Keratinocyte (primary cell): ENCODE results near the gene MACROH2A2. TPM values are rescaled to one million over a fixed set of nuclear protein-coding genes. Genes with fewer than 3 reads are reported as not detected.
A peak's percentile ranks its signal among the peaks of the same experiment; 100 is the strongest.

Experiments used
- DNase-seq: peaks from one replicate; pipeline ENCODE4 v3.0.0-alpha.2; 2011; ENCODE audit warnings: low read depth, missing footprints, low spot score
- FAIRE-seq: peaks from 2 replicates; lab custom pipeline; 2011; peaks lifted over from hg19 to GRCh38; lab: Jason Lieb, UNC
- H2AFZ ChIP-seq: 2 replicates; pipeline ENCODE4 v1.6.0; 2012; ENCODE audit warnings: low read length, control low read depth, inconsistent platforms; ENCODE audit not compliant: control insufficient read depth
- H3K27ac ChIP-seq: 2 replicates; pipeline ENCODE4 v1.5.1; 2011; ENCODE audit warnings: low read length; ENCODE audit not compliant: control insufficient read depth, insufficient read depth
- H3K27me3 ChIP-seq: 3 replicates; pipeline ENCODE4 v1.6.0; 2011; ENCODE audit warnings: low read length; ENCODE audit not compliant: control insufficient read depth, insufficient read depth; ENCODE audit errors: extremely low read depth
- H3K36me3 ChIP-seq, 2 experiments: 2 replicates in 1 of 2; 3 replicates in 1 of 2; pipeline ENCODE4 v1.5.1; 2011; ENCODE audit warnings: low read length in 2 of 2, mild to moderate bottlenecking in 1 of 2; ENCODE audit not compliant: control insufficient read depth in 2 of 2, insufficient read depth in 2 of 2; ENCODE audit errors: extremely low read depth in 1 of 2
- H3K4me1 ChIP-seq: 3 replicates; pipeline ENCODE4 v1.5.1; 2011; ENCODE audit warnings: low read length; ENCODE audit not compliant: control insufficient read depth, insufficient read depth; ENCODE audit errors: extremely low read depth
- H3K4me2 ChIP-seq: 3 replicates; pipeline ENCODE4 v1.6.0; 2011; ENCODE audit warnings: low read depth, low read length; ENCODE audit not compliant: control insufficient read depth, insufficient read depth; ENCODE audit errors: extremely low read depth
- H3K4me3 ChIP-seq, 3 experiments: fragments of 200-600 bp in 1 of 3; sonication (generic) in 1 of 3; 2 replicates in 2 of 3; 3 replicates in 1 of 3; pipeline ENCODE4 v1.5.1; 2011 to 2016; ENCODE audit warnings: low read length in 3 of 3, mild to moderate bottlenecking in 3 of 3, control low read depth in 2 of 3, inconsistent platforms in 1 of 3, low read depth in 1 of 3, mixed read lengths in 1 of 3, mixed run types in 1 of 3, moderate library complexity in 1 of 3; ENCODE audit not compliant: control insufficient read depth in 2 of 3, insufficient read depth in 2 of 3; ENCODE audit errors: extremely low read depth in 1 of 3
- H3K79me2 ChIP-seq: 2 replicates; pipeline ENCODE4 v1.6.0; 2012; ENCODE audit warnings: low read length; ENCODE audit not compliant: control insufficient read depth, insufficient read depth
- H3K9ac ChIP-seq: 3 replicates; pipeline ENCODE4 v1.6.0; 2011; ENCODE audit warnings: low read length; ENCODE audit not compliant: control insufficient read depth, insufficient read depth; ENCODE audit errors: extremely low read depth
- H3K9me1 ChIP-seq: 3 replicates; pipeline ENCODE4 v1.6.0; 2011; ENCODE audit warnings: low read length; ENCODE audit not compliant: control insufficient read depth, insufficient read depth; ENCODE audit errors: extremely low read depth
- H3K9me3 ChIP-seq: 2 replicates; pipeline ENCODE4 v1.5.1; 2012; ENCODE audit warnings: low read depth, low read length; ENCODE audit not compliant: control insufficient read depth
- H4K20me1 ChIP-seq: 3 replicates; pipeline ENCODE4 v1.6.0; 2011; ENCODE audit warnings: low read length; ENCODE audit not compliant: control insufficient read depth, insufficient read depth; ENCODE audit errors: extremely low read depth
- CTCF ChIP-seq, 3 experiments: IDR thresholded peaks in 1 of 3; conservative IDR thresholded peaks in 1 of 3; optimal IDR thresholded peaks in 1 of 3; 2 replicates in 2 of 3; 3 replicates in 1 of 3; pipeline versions ENCODE3 to v1.5.1; 2011; ENCODE audit warnings: low read length in 3 of 3, mild to moderate bottlenecking in 3 of 3, moderate library complexity in 2 of 3, control low read depth in 1 of 3, inconsistent platforms in 1 of 3; ENCODE audit not compliant: insufficient read depth in 2 of 3; ENCODE audit errors: extremely low read depth in 1 of 3
- EZH2 ChIP-seq: IDR thresholded peaks from one replicate; pipeline ENCODE4 v1.6.1; 2012; ENCODE audit warnings: inconsistent platforms, mild to moderate bottlenecking, low read length, moderate library complexity
- dilution Hi-C: fragments of 300-500 bp; cut with MboI; formaldehyde crosslinking; loops from one replicate; pipeline ENCODE4 v1.7.0; 2020; ENCODE audit warnings: low sequenced_read_pairs; ENCODE audit not compliant: extremely low pct_ligation_motif_present
- polyA plus RNA-seq, 5 experiments: library from polyadenylated mRNA; depleted of rRNA in 3 of 5; stranded (reverse) in 3 of 5; stranded (forward) in 1 of 5; unstranded in 1 of 5; fragments of >200 nt; gene quantifications; 1 replicate in 1 of 5; 2 replicates in 3 of 5; 3 replicates in 1 of 5; pipeline versions ENCODE4 v1.2.1 to v1.2.3, GENCODE V29; 2011 to 2012; ENCODE audit warnings: missing spikeins in 2 of 5, low read depth in 1 of 5, low replicate concordance in 1 of 5

Gene MACROH2A2
- polyA plus RNA-seq, 1 donor (not counting 4 experiments of a cell fraction or from before 2014, with no cell fraction given): 11.6 TPM

GRCh38 chr10:70132098-70133029, 79.7 kb downstream of the MACROH2A2 start, which contains the start of gene AIFM2:
AIFM2 (minus strand) TSS chr10:70132825; CDS start chr10:70124084, 8,741 bp downstream.
- Histone ChIP-seq H3K4me1 (peaks cover 15% of the 10 kb centered on the region), H3K27ac (peak within 1 kb of the TSS; percentile 59), H3K27me3 (no peaks in the 10 kb centered on the region), H3K79me2 (no peaks in the 10 kb centered on the region), H4K20me1 (no peaks in the 10 kb centered on the region), H3K4me2 (peak within 1 kb of the TSS; percentile 92), H2AFZ (peak within 1 kb of the TSS; percentile 84), H3K36me3 (no peaks in the 10 kb centered on the region), H3K4me3 (peak within 1 kb of the TSS; percentile 35 to 79 (median 67)), H3K9me3 (no peaks in the 10 kb centered on the region), H3K9me1 (no peaks in the 10 kb centered on the region), H3K9ac (peak within 1 kb of the TSS; percentile 77)
- DNase-seq: no peak
- dilution Hi-C loops: no loop called here
- TF ChIP-seq CTCF (optimal IDR thresholded peaks at IDR 0.05 in 1 of 3, IDR thresholded peaks at IDR 0.05 in 1 of 3, conservative IDR thresholded peaks at IDR 0.05 in 1 of 3; ENCODE audit: extremely low read depth in 1 of 3, insufficient read depth in 2 of 3, low read length in 3 of 3): peak in 1 of 3 experiments; percentile 7
- TF ChIP-seq EZH2: no peak
- FAIRE-seq: no peak

GRCh38 chr10:70135046-70135445, 82.4 kb downstream of the MACROH2A2 start:
- no peak for DNase-seq
- no peaks in the 10 kb centered on the region for H3K36me3 ChIP-seq
- H3K79me2 ChIP-seq: no peaks in the 10 kb centered on the region
- no peak for FAIRE-seq
- no peak overlapping the region for H3K4me3 ChIP-seq
- TF ChIP-seq CTCF (optimal IDR thresholded peaks at IDR 0.05 in 1 of 3, IDR thresholded peaks at IDR 0.05 in 1 of 3, conservative IDR thresholded peaks at IDR 0.05 in 1 of 3; ENCODE audit: extremely low read depth in 1 of 3, insufficient read depth in 2 of 3, low read length in 3 of 3): no peak
- TF ChIP-seq EZH2: no peak
- H3K9me3 ChIP-seq: no peaks in the 10 kb centered on the region
- no peaks in the 10 kb centered on the region for H3K9me1 ChIP-seq
- H2AFZ ChIP-seq: no peak overlapping the region
- H3K27me3 ChIP-seq: no peaks in the 10 kb centered on the region
- H4K20me1 ChIP-seq: no peaks in the 10 kb centered on the region
- no peak overlapping the region for H3K4me2 ChIP-seq
- H3K27ac ChIP-seq: no peak overlapping the region
- dilution Hi-C loops: no loop called here
- H3K4me1 ChIP-seq: peaks cover 37% of the 10 kb centered on the region
- H3K9ac ChIP-seq: no peak overlapping the region
